Endodermal cell (in vitro differentiated cells): Measurements from ENCODE around the gene MROH7. TPM values are rescaled to one million over a fixed set of nuclear protein-coding genes. Genes with fewer than 3 reads are reported as not detected.

Source experiments
- DNase-seq: peaks from one replicate; pipeline ENCODE4 v3.0.0-alpha.2; 2017
- H3K27ac ChIP-seq: 2 replicates; pipeline ENCODE4 v1.5.1; 2013; ENCODE audit warnings: mild to moderate bottlenecking, low read depth, low read length, moderate library complexity
- H3K27me3 ChIP-seq: 2 replicates; pipeline ENCODE4 v1.6.1; 2013; ENCODE audit warnings: mild to moderate bottlenecking, low read length, moderate library complexity; ENCODE audit not compliant: insufficient read depth, control insufficient read depth, poor library complexity, severe bottlenecking
- H3K36me3 ChIP-seq: 2 replicates; pipeline ENCODE4 v1.7.0; 2013; ENCODE audit warnings: mild to moderate bottlenecking, low read length, moderate library complexity; ENCODE audit not compliant: control insufficient read depth, insufficient read depth
- H3K4me1 ChIP-seq: one replicate; pipeline ENCODE4 v1.7.0; 2013; ENCODE audit warnings: low read length; ENCODE audit not compliant: control insufficient read depth, insufficient read depth
- H3K4me3 ChIP-seq: 2 replicates; pipeline ENCODE4 v1.5.1; 2013; ENCODE audit warnings: mild to moderate bottlenecking, low read length, moderate library complexity
- H3K9ac ChIP-seq: 2 replicates; pipeline ENCODE4 v1.6.1; 2013; ENCODE audit warnings: mild to moderate bottlenecking, low read length, moderate library complexity; ENCODE audit not compliant: poor library complexity, severe bottlenecking; ENCODE audit errors: extremely low read depth
- H3K9me3 ChIP-seq: 2 replicates; pipeline ENCODE4 v1.6.1; 2013; ENCODE audit warnings: mild to moderate bottlenecking, low read length, moderate library complexity; ENCODE audit not compliant: control insufficient read depth
- H3K27ac Mint-ChIP-seq: 2 replicates; pipeline ENCODE4 v1.8.0; 2020; ENCODE audit warnings: mixed read lengths
- H3K27me3 Mint-ChIP-seq: 2 replicates; pipeline ENCODE4 v1.8.0; 2021; ENCODE audit warnings: mild to moderate bottlenecking, mixed read lengths; ENCODE audit not compliant: insufficient read depth
- H3K36me3 Mint-ChIP-seq: 2 replicates; pipeline ENCODE4 v1.8.0; 2020; ENCODE audit warnings: low read depth, mixed read lengths
- H3K4me1 Mint-ChIP-seq: 2 replicates; pipeline ENCODE4 v1.8.0; 2020; ENCODE audit warnings: mixed read lengths
- H3K4me3 Mint-ChIP-seq: 2 replicates; pipeline ENCODE4 v1.8.0; 2020; ENCODE audit warnings: mild to moderate bottlenecking, moderate library complexity, mixed read lengths
- H3K9me3 Mint-ChIP-seq: 2 replicates; pipeline ENCODE4 v1.8.0; 2020; ENCODE audit warnings: mild to moderate bottlenecking, mixed read lengths
- CTCF ChIP-seq: fragments of 200-600 bp; sonication (generic); conservative IDR thresholded peaks from 2 replicates; pipeline ENCODE4 v1.5.0; 2021; ENCODE audit warnings: antibody characterized with exemption, mild to moderate bottlenecking
- WGBS, 2 experiments: methylation state at CpG; one replicate each; pipeline versions ENCODE4 v1.1.5 to v1.1.7; 2013; ENCODE audit warnings: missing lambda C conversion rate in 2 of 2, mixed read lengths in 1 of 2; ENCODE audit not compliant: insufficient coverage in 1 of 2, insufficient read length in 1 of 2; 5-methylcytosine and 5-hydroxymethylcytosine counted together
- total RNA-seq, 2 donors: library from RNA; stranded (reverse); fragmentation: NEBNext Ultra II Directional in 1 of 2; extraction: Animal tissue kit (Norgen Biotek cat#: 25700) in 1 of 2; gene quantifications; 2 replicates in 1 of 2; 3 replicates in 1 of 2; pipeline ENCODE4 v1.2.1, GENCODE V29; 2021

Gene MROH7
- total RNA-seq, 2 donors from 2014 or later, result 0.46 to 1.4 TPM

GRCh38 chr1:54751426-54751825 is 109.8 kb downstream of the MROH7 start:
- H3K27me3 Mint-ChIP-seq, result peaks cover 28% of the 10 kb centered on the region
- H3K36me3 Mint-ChIP-seq, result peaks cover 9% of the 10 kb centered on the region
- no peak overlapping the region for H3K4me3 Mint-ChIP-seq
- no peak for DNase-seq
- no peak overlapping the region for H3K9ac ChIP-seq
- no peak overlapping the region for H3K27ac ChIP-seq
- peaks cover under 1% of the 10 kb centered on the region for H3K36me3 ChIP-seq
- H3K4me1 Mint-ChIP-seq, result peaks cover 12% of the 10 kb centered on the region
- no peak overlapping the region for H3K27ac Mint-ChIP-seq
- H3K4me1 ChIP-seq, result no peaks in the 10 kb centered on the region
- TF ChIP-seq CTCF, result no peak
- no peaks in the 10 kb centered on the region for H3K9me3 Mint-ChIP-seq
- peaks cover 11% of the 10 kb centered on the region for H3K27me3 ChIP-seq
- 67 to 69% methylated on average over 4 of the region's 4 CpGs for WGBS, 2 experiments
- H3K9me3 ChIP-seq, result no peaks in the 10 kb centered on the region
- no peak overlapping the region for H3K4me3 ChIP-seq

GRCh38 chr1:54754045-54754444 is 112.5 kb downstream of the MROH7 start:
- no peak overlapping the region for H3K27ac ChIP-seq
- H3K27me3 Mint-ChIP-seq, result peaks cover 16% of the 10 kb centered on the region
- peaks cover 22% of the 10 kb centered on the region for H3K36me3 Mint-ChIP-seq
- H3K4me3 Mint-ChIP-seq, result no peak overlapping the region
- H3K4me3 ChIP-seq, result no peak overlapping the region
- peaks cover 11% of the 10 kb centered on the region for H3K27me3 ChIP-seq
- peaks cover 13% of the 10 kb centered on the region for H3K36me3 ChIP-seq
- no peak for DNase-seq
- TF ChIP-seq CTCF, result no peak
- no peak overlapping the region for H3K9ac ChIP-seq
- no peak overlapping the region for H3K27ac Mint-ChIP-seq
- no peaks in the 10 kb centered on the region for H3K9me3 Mint-ChIP-seq
- no peaks in the 10 kb centered on the region for H3K9me3 ChIP-seq
- H3K4me1 ChIP-seq, result no peaks in the 10 kb centered on the region
- H3K4me1 Mint-ChIP-seq, result peaks cover 12% of the 10 kb centered on the region
- WGBS, 2 experiments, result 89 to 96% methylated on average over 13 to 22 of the region's 22 CpGs

- Histone ChIP-seq H3K4me1 (no peaks in the 10 kb centered on the region), H3K9ac (no peak overlapping the region), H3K4me3 (no peak overlapping the region), H3K9me3 (no peaks in the 10 kb centered on the region), H3K27ac (no peak overlapping the region), H3K27me3 (peaks cover 10% of the 10 kb centered on the region), H3K36me3 (peaks cover 13% of the 10 kb centered on the region)
- DNase-seq, result no peak
- Mint-ChIP-seq H3K4me3 (no peak overlapping the region), H3K27ac (no peak overlapping the region), H3K4me1 (peaks cover 12% of the 10 kb centered on the region), H3K9me3 (no peaks in the 10 kb centered on the region), H3K27me3 (peaks cover 12% of the 10 kb centered on the region), H3K36me3 (peaks cover 22% of the 10 kb centered on the region)
- no peak for TF ChIP-seq CTCF
- 92 to 93% methylated on average over 7 to 25 of the region's 25 CpGs for WGBS, 2 experiments
Observed at GRCh38 chr1:54754486-54755285, 113.1 kb downstream of the MROH7 start.
